ENCODE measurements around the gene CAMK2D.

Gene CAMK2D

DNA sequence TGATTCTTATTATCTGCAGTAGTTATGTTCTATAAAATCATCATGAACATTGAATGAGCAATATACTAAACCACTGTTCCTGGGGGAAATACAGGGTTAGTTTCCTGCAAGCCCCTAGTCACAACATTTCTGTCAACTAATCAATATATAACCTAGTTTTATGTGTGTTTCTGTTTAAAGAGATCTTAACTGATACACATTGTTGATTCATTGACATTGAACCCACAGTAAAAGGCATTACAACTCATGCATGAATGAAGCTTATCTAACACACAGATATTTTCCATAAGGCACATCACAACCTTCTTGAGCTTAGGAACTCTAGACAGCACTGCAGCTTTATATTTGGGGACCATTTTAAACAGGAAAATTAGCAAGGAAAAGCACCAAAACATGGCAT is 134.2 kb downstream of the CAMK2D start:
- Histone ChIP-seq H3K36me3 (replicated peaks in 1 of 2; ENCODE audit: control insufficient read depth in 2 of 2, insufficient read depth in 2 of 2, low read length in 2 of 2) (no peaks in the 10 kb centered on the region), H2BK12ac (ENCODE audit: low read length) (no peak overlapping the region)

GRCh38 chr4:113625902-113626301 is 135.6 kb downstream of the CAMK2D start:
- Histone ChIP-seq H2BK12ac (ENCODE audit: low read length) (no peak overlapping the region), H3K27me3 (ENCODE audit: control insufficient read depth in 3 of 3, insufficient read depth in 3 of 3, low read depth in 1 of 3, low read length in 3 of 3) (no peaks in the 10 kb centered on the region), H3K4me3 (ENCODE audit: low read length in 2 of 2) (no peak overlapping the region), H4K91ac (ENCODE audit: low read depth, low read length, poor library complexity) (no peak overlapping the region), H2BK120ac (ENCODE audit: low read depth, low read length) (no peak overlapping the region), H2AFZ (ENCODE audit: low read length) (no peak overlapping the region), H2BK15ac (ENCODE audit: low read length) (no peak overlapping the region), H4K8ac (ENCODE audit: low read depth, low read length) (no peak overlapping the region), H3K9me3 (replicated peaks in 1 of 2; ENCODE audit: control insufficient read depth in 2 of 2, insufficient read depth in 1 of 2, low read depth in 1 of 2, low read length in 2 of 2) (no peaks in the 10 kb centered on the region), H3K14ac (ENCODE audit: low read length) (no peak overlapping the region), H3K36me3 (replicated peaks in 1 of 2; ENCODE audit: control insufficient read depth in 2 of 2, insufficient read depth in 2 of 2, low read length in 2 of 2) (no peaks in the 10 kb centered on the region), H3K9ac (ENCODE audit: low read depth, low read length, poor library complexity) (no peak overlapping the region), H2BK5ac (ENCODE audit: low read length) (no peak overlapping the region), H3K4me2 (ENCODE audit: insufficient read depth, low read length, poor library complexity, severe bottlenecking) (no peak overlapping the region), H3K23ac (ENCODE audit: low read depth, low read length, poor library complexity) (no peak overlapping the region), H3K4ac (ENCODE audit: low read length) (no peak overlapping the region), H3K18ac (ENCODE audit: low read length) (no peak overlapping the region), H3K27ac (replicated peaks; ENCODE audit: low read length) (no peak overlapping the region), H3K4me1 (ENCODE audit: control insufficient read depth in 2 of 2, insufficient read depth in 1 of 2, low read depth in 1 of 2, low read length in 2 of 2) (no peaks in the 10 kb centered on the region), H3K79me1 (ENCODE audit: low read depth, low read length) (no peaks in the 10 kb centered on the region), H2AK5ac (ENCODE audit: low read depth, low read length) (no peak overlapping the region)
- DNase-seq (ENCODE audit: low spot score): no peak
- no CpG with 5 or more reads among the region's 2 CpGs for WGBS, 2 donors (ENCODE audit: extremely low coverage in 2 of 2, insufficient read length in 2 of 2, insufficient replicate concordance in 1 of 2)

More for the DNA sequence above, 134.2 kb downstream of the CAMK2D start:
- Histone ChIP-seq H3K27me3 (ENCODE audit: control insufficient read depth in 3 of 3, insufficient read depth in 3 of 3, low read depth in 1 of 3, low read length in 3 of 3) (no peaks in the 10 kb centered on the region), H3K4ac (ENCODE audit: low read length) (no peak overlapping the region), H3K27ac (replicated peaks; ENCODE audit: low read length) (no peak overlapping the region), H2AK5ac (ENCODE audit: low read depth, low read length) (no peak overlapping the region), H3K4me1 (ENCODE audit: control insufficient read depth in 2 of 2, insufficient read depth in 1 of 2, low read depth in 1 of 2, low read length in 2 of 2) (no peaks in the 10 kb centered on the region), H2BK120ac (ENCODE audit: low read depth, low read length) (no peak overlapping the region), H4K8ac (ENCODE audit: low read depth, low read length) (no peak overlapping the region), H3K14ac (ENCODE audit: low read length) (no peak overlapping the region), H3K4me2 (ENCODE audit: insufficient read depth, low read length, poor library complexity, severe bottlenecking) (no peak overlapping the region), H3K79me1 (ENCODE audit: low read depth, low read length) (no peaks in the 10 kb centered on the region), H3K23ac (ENCODE audit: low read depth, low read length, poor library complexity) (no peak overlapping the region), H2AFZ (ENCODE audit: low read length) (no peak overlapping the region), H3K4me3 (ENCODE audit: low read length in 2 of 2) (no peak overlapping the region), H3K9me3 (replicated peaks in 1 of 2; ENCODE audit: control insufficient read depth in 2 of 2, insufficient read depth in 1 of 2, low read depth in 1 of 2, low read length in 2 of 2) (no peaks in the 10 kb centered on the region), H2BK15ac (ENCODE audit: low read length) (no peak overlapping the region), H2BK5ac (ENCODE audit: low read length) (no peak overlapping the region), H3K18ac (ENCODE audit: low read length) (no peak overlapping the region), H3K9ac (ENCODE audit: low read depth, low read length, poor library complexity) (no peak overlapping the region), H4K91ac (ENCODE audit: low read depth, low read length, poor library complexity) (no peak overlapping the region)
- no peak for DNase-seq (ENCODE audit: low spot score)

GRCh38 chr4:113623274-113623894 is 138.2 kb downstream of the CAMK2D start:
- Histone ChIP-seq H3K27ac (replicated peaks; ENCODE audit: low read length) (no peak overlapping the region), H2BK12ac (ENCODE audit: low read length) (no peak overlapping the region), H3K27me3 (ENCODE audit: control insufficient read depth in 3 of 3, insufficient read depth in 3 of 3, low read depth in 1 of 3, low read length in 3 of 3) (no peaks in the 10 kb centered on the region), H4K8ac (ENCODE audit: low read depth, low read length) (no peak overlapping the region), H3K36me3 (replicated peaks in 1 of 2; ENCODE audit: control insufficient read depth in 2 of 2, insufficient read depth in 2 of 2, low read length in 2 of 2) (no peaks in the 10 kb centered on the region), H3K4ac (ENCODE audit: low read length) (no peak overlapping the region), H3K4me1 (ENCODE audit: control insufficient read depth in 2 of 2, insufficient read depth in 1 of 2, low read depth in 1 of 2, low read length in 2 of 2) (no peaks in the 10 kb centered on the region), H3K23ac (ENCODE audit: low read depth, low read length, poor library complexity) (no peak overlapping the region), H2BK120ac (ENCODE audit: low read depth, low read length) (no peak overlapping the region), H3K18ac (ENCODE audit: low read length) (no peak overlapping the region), H3K4me2 (ENCODE audit: insufficient read depth, low read length, poor library complexity, severe bottlenecking) (no peak overlapping the region), H3K4me3 (ENCODE audit: low read length in 2 of 2) (no peak overlapping the region), H3K9ac (ENCODE audit: low read depth, low read length, poor library complexity) (no peak overlapping the region), H2AK5ac (ENCODE audit: low read depth, low read length) (no peak overlapping the region), H3K9me3 (replicated peaks in 1 of 2; ENCODE audit: control insufficient read depth in 2 of 2, insufficient read depth in 1 of 2, low read depth in 1 of 2, low read length in 2 of 2) (no peaks in the 10 kb centered on the region), H3K79me1 (ENCODE audit: low read depth, low read length) (no peaks in the 10 kb centered on the region), H2BK15ac (ENCODE audit: low read length) (no peak overlapping the region), H3K14ac (ENCODE audit: low read length) (no peak overlapping the region), H4K91ac (ENCODE audit: low read depth, low read length, poor library complexity) (no peak overlapping the region), H2BK5ac (ENCODE audit: low read length) (no peak overlapping the region), H2AFZ (ENCODE audit: low read length) (no peak overlapping the region)
- DNase-seq (ENCODE audit: low spot score): no peak

GRCh38 chr4:113621633-113622032 is 139.9 kb downstream of the CAMK2D start:
- H3K36me3 ChIP-seq (replicated peaks in 1 of 2; ENCODE audit: control insufficient read depth in 2 of 2, insufficient read depth in 2 of 2, low read length in 2 of 2): no peaks in the 10 kb centered on the region
- no peak overlapping the region for H2BK120ac ChIP-seq (ENCODE audit: low read depth, low read length)
- no peak overlapping the region for H2AK5ac ChIP-seq (ENCODE audit: low read depth, low read length)
- H3K27ac ChIP-seq (replicated peaks; ENCODE audit: low read length): no peak overlapping the region
- no peak overlapping the region for H2BK15ac ChIP-seq (ENCODE audit: low read length)
- no peak overlapping the region for H4K91ac ChIP-seq (ENCODE audit: low read depth, low read length, poor library complexity)
- H4K8ac ChIP-seq (ENCODE audit: low read depth, low read length): no peak overlapping the region
- H3K9me3 ChIP-seq (replicated peaks in 1 of 2; ENCODE audit: control insufficient read depth in 2 of 2, insufficient read depth in 1 of 2, low read depth in 1 of 2, low read length in 2 of 2): no peaks in the 10 kb centered on the region
- no peak overlapping the region for H3K14ac ChIP-seq (ENCODE audit: low read length)
- H3K9ac ChIP-seq (ENCODE audit: low read depth, low read length, poor library complexity): no peak overlapping the region
- no peak overlapping the region for H2AFZ ChIP-seq (ENCODE audit: low read length)
- no peaks in the 10 kb centered on the region for H3K27me3 ChIP-seq (ENCODE audit: control insufficient read depth in 3 of 3, insufficient read depth in 3 of 3, low read depth in 1 of 3, low read length in 3 of 3)
- H3K4me1 ChIP-seq (ENCODE audit: control insufficient read depth in 2 of 2, insufficient read depth in 1 of 2, low read depth in 1 of 2, low read length in 2 of 2): no peaks in the 10 kb centered on the region
- no peak overlapping the region for H3K18ac ChIP-seq (ENCODE audit: low read length)
- WGBS, 2 donors (ENCODE audit: extremely low coverage in 2 of 2, insufficient read length in 2 of 2, insufficient replicate concordance in 1 of 2): no CpG with 5 or more reads among the region's 2 CpGs
- H2BK5ac ChIP-seq (ENCODE audit: low read length): no peak overlapping the region
- no peak overlapping the region for H3K23ac ChIP-seq (ENCODE audit: low read depth, low read length, poor library complexity)
- no peak overlapping the region for H2BK12ac ChIP-seq (ENCODE audit: low read length)
- no peak for DNase-seq (ENCODE audit: low spot score)
- H3K4me3 ChIP-seq (ENCODE audit: low read length in 2 of 2): no peak overlapping the region
- no peak overlapping the region for H3K4me2 ChIP-seq (ENCODE audit: insufficient read depth, low read length, poor library complexity, severe bottlenecking)
- no peak overlapping the region for H3K4ac ChIP-seq (ENCODE audit: low read length)
- no peaks in the 10 kb centered on the region for H3K79me1 ChIP-seq (ENCODE audit: low read depth, low read length)
